Nephron (organoid): ENCODE results near the gene GCN1.

Experiments used
- H3K27ac Mint-ChIP-seq, 3 experiments: 2 replicates each; pipeline ENCODE4 v1.8.0; 2020; ENCODE audit warnings: mixed read lengths in 3 of 3, mild to moderate bottlenecking in 2 of 3, moderate library complexity in 1 of 3
- H3K27me3 Mint-ChIP-seq: 2 replicates; pipeline ENCODE4 v1.8.0; 2021; ENCODE audit warnings: low read depth, mild to moderate bottlenecking, moderate library complexity, mixed read lengths
- H3K36me3 Mint-ChIP-seq: 2 replicates; pipeline ENCODE4 v1.8.0; 2020; ENCODE audit warnings: low read depth, mixed read lengths
- H3K4me1 Mint-ChIP-seq: 2 replicates; pipeline ENCODE4 v1.8.0; 2020; ENCODE audit warnings: mixed read lengths
- H3K4me3 Mint-ChIP-seq, 3 experiments: 2 replicates each; pipeline ENCODE4 v1.8.0; 2020; ENCODE audit warnings: mild to moderate bottlenecking in 3 of 3, mixed read lengths in 3 of 3, moderate library complexity in 2 of 3
- H3K9me3 Mint-ChIP-seq: 2 replicates; pipeline ENCODE4 v1.8.0; 2020; ENCODE audit warnings: mixed read lengths
- TF ChIP-seq, protein P1 (sequence below), 3 experiments: fragments of 200-600 bp; sonication (generic); IDR thresholded peaks; one replicate each; pipeline ENCODE4 v1.5.0; 2021; ENCODE audit warnings: antibody characterized with exemption in 3 of 3; ENCODE audit not compliant: unreplicated experiment in 3 of 3

The GCN1 gene

DNA sequence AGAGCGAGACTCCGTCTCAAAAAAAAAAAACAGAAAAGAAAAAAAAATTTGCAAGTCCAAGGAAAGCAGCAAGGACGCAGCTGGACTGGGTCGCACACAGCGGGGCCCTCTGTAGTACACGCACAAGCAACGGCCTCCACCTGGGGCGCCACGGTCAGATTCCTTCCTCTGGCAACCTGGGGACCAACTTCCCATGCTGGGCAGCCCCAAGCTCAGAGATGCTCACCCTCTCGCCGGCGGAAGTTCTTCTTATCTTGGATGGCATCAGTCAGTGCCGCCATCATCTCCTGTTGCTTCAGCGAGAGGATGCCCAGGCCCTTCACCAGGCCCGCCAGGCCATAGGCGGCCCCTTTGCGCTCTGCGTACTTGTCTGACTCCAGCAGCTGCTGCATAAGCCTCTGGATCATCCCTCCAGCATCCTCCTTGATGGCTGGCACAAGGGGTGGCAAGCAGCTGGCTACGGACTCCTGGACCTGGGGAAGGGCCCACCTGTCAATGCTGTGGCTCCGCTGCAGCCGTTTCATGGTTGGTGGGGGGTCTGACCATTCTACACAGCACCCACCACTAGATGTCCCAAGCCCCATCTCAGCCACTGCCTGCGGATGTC, 43.5 kb downstream of the GCN1 start:
- Mint-ChIP-seq H3K4me3 (no peak overlapping the region), H3K4me1 (no peaks in the 10 kb centered on the region), H3K9me3 (no peaks in the 10 kb centered on the region), H3K27me3 (no peaks in the 10 kb centered on the region), H3K36me3 (peaks cover 58% of the 10 kb centered on the region), H3K27ac (no peak overlapping the region)
- TF ChIP-seq, protein P1, sequence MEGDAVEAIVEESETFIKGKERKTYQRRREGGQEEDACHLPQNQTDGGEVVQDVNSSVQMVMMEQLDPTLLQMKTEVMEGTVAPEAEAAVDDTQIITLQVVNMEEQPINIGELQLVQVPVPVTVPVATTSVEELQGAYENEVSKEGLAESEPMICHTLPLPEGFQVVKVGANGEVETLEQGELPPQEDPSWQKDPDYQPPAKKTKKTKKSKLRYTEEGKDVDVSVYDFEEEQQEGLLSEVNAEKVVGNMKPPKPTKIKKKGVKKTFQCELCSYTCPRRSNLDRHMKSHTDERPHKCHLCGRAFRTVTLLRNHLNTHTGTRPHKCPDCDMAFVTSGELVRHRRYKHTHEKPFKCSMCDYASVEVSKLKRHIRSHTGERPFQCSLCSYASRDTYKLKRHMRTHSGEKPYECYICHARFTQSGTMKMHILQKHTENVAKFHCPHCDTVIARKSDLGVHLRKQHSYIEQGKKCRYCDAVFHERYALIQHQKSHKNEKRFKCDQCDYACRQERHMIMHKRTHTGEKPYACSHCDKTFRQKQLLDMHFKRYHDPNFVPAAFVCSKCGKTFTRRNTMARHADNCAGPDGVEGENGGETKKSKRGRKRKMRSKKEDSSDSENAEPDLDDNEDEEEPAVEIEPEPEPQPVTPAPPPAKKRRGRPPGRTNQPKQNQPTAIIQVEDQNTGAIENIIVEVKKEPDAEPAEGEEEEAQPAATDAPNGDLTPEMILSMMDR (IDR thresholded peaks at IDR 0.05; ENCODE audit: unreplicated experiment in 3 of 3), result no peak

DNA sequence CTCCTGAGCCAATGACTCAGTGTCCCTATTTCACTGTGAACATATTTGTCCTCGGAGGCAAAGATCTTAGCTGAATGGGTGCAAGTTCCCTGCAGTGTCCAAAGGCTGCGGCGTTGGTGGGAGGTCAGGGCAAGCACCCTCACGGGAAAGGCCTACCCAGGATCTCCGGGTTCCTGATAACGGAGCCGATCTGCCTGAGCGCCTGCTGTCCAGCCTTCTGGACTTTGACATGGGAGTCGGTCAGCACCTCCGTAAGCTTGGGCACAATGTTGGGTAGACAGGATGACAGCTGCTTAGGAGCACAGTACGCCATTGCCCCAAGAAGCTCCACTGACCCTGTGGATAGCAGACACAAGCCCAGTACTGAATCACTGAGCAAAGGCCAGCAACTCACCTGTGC, 46.5 kb downstream of the GCN1 start:
- TF ChIP-seq, protein P1 (IDR thresholded peaks at IDR 0.05; ENCODE audit: unreplicated experiment in 3 of 3), result no peak
- no peaks in the 10 kb centered on the region for H3K4me1 Mint-ChIP-seq
- no peak overlapping the region for H3K27ac Mint-ChIP-seq
- no peaks in the 10 kb centered on the region for H3K27me3 Mint-ChIP-seq
- H3K9me3 Mint-ChIP-seq, result no peaks in the 10 kb centered on the region
- H3K36me3 Mint-ChIP-seq, result peaks cover 50% of the 10 kb centered on the region
- H3K4me3 Mint-ChIP-seq, result no peak overlapping the region

DNA sequence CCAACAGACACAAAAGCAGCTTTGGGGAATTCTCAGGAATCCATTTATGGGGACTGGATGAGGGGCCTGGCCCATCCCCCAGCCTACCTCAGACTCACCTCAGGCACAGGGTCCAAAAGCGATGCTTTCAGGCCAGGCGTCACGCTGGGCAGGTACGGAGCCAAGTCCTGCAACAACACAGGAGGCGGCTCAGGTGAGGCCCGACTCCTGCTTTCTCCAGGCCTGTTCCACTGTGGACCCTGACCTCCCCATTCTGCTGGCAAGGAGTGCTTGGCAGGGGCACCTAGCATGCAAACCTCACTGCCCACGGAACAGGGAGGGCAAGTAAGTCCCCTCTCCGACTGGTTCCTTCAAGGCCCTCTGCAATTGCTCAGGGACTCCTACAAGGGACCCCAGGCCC, 49.4 kb downstream of the GCN1 start:
- TF ChIP-seq, protein P1 (IDR thresholded peaks at IDR 0.05; ENCODE audit: unreplicated experiment in 3 of 3), result no peak
- Mint-ChIP-seq H3K4me1 (no peaks in the 10 kb centered on the region), H3K4me3 (no peak overlapping the region), H3K27me3 (no peaks in the 10 kb centered on the region), H3K36me3 (peaks cover 70% of the 10 kb centered on the region), H3K9me3 (no peaks in the 10 kb centered on the region), H3K27ac (no peak overlapping the region)

DNA sequence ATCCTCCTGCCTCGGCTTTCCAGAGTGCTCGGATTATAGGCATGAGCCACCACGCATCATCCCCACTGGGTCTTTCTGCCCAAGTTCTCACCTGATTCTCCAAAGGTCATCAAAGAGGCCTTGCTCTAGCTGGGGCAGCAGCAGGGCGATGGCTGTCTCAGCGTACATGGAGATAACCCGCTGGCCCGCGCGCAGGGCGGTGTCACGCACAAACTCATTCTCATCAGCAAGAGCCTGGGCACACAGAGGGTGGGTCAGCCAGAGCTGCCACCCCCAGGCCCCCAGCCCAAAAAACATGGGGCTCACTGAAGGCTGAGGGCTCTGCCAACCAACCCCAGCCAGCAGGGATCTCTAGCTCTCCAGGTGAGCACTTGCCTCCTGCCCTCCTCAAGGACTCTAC, 50.3 kb downstream of the GCN1 start:
- no peaks in the 10 kb centered on the region for H3K9me3 Mint-ChIP-seq

DNA sequence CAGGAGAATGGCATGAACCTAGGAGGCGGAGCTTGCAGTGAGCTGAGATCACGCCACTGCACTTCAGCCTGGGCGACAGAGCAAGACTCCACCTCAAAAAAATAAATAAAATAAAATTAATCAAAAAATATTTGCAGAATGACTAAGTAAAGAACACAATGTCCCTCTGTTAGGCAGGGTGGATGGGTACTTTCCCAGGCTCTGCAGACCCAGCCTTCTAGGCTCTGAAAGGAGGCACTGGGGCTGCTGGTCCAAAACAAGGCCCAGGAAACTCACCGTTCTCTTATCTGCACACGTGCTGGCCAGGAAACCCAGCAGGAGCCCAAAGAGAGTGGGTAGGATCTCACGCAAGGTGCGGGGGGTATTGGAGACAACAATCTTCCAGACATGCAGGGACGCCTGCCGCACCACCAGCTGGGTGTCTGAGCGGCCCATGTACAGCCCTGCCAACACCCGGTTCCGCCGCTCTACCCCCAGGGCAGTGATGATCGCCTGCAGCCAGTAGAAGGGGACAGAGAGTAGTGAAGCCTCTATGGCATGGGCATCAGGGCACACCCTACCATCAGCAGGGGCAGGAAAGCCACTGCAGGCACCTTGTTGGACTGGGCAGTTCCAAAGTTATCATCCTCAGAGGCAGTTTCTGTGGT, 52.2 kb downstream of the GCN1 start:
- Mint-ChIP-seq H3K27me3 (no peaks in the 10 kb centered on the region), H3K9me3 (no peaks in the 10 kb centered on the region), H3K4me1 (no peaks in the 10 kb centered on the region), H3K4me3 (no peak overlapping the region), H3K27ac (no peak overlapping the region), H3K36me3 (peaks cover 66% of the 10 kb centered on the region)
- TF ChIP-seq, protein P1 (IDR thresholded peaks at IDR 0.05; ENCODE audit: unreplicated experiment in 3 of 3), result no peak

More for the DNA sequence above, 50.3 kb downstream of the GCN1 start:
- no peaks in the 10 kb centered on the region for H3K27me3 Mint-ChIP-seq
- H3K4me1 Mint-ChIP-seq, result no peaks in the 10 kb centered on the region
- peaks cover 71% of the 10 kb centered on the region for H3K36me3 Mint-ChIP-seq
- TF ChIP-seq, protein P1 (IDR thresholded peaks at IDR 0.05; ENCODE audit: unreplicated experiment in 3 of 3), result no peak
- H3K27ac Mint-ChIP-seq, result no peak overlapping the region
- H3K4me3 Mint-ChIP-seq, result no peak overlapping the region

DNA sequence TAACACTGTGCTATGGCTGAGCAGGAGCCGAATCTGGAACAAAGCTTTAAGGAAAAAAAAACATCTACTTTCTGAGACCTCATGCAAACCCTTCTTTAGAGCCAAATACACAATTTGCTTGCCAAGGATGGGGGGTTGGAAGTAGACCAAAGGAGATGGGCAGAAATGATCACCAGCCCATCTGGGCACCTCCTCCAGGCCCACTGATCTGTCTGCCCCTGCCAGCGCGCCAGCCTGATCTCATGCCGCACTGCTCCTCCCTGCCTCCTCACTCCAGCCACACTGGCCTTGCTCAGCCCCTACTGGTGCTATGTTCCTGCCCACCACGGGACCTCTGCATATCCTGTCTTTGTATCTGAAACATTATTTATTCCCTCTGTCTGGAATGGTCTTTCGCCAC, 53.2 kb downstream of the GCN1 start:
- H3K4me1 Mint-ChIP-seq, result no peaks in the 10 kb centered on the region
- TF ChIP-seq, protein P1 (IDR thresholded peaks at IDR 0.05; ENCODE audit: unreplicated experiment in 3 of 3), result no peak
- peaks cover 66% of the 10 kb centered on the region for H3K36me3 Mint-ChIP-seq
- H3K27ac Mint-ChIP-seq, result no peak overlapping the region
- H3K27me3 Mint-ChIP-seq, result no peaks in the 10 kb centered on the region
- H3K4me3 Mint-ChIP-seq, result no peak overlapping the region
- H3K9me3 Mint-ChIP-seq, result no peaks in the 10 kb centered on the region
